EH (cell line): ENCODE measurements around the gene SMPD2.

Experiments used
- DNase-seq: peaks from one replicate; pipeline ENCODE4 v3.0.0-alpha.2; 2015; ENCODE audit warnings: low read depth

Gene SMPD2

GRCh38 chr6:109484122-109484521, 43.6 kb downstream of the SMPD2 start:
- DNase-seq, result no peak

GRCh38 chr6:109485266-109485935, 44.9 kb downstream of the SMPD2 start:
- DNase-seq, result no peak

DNA sequence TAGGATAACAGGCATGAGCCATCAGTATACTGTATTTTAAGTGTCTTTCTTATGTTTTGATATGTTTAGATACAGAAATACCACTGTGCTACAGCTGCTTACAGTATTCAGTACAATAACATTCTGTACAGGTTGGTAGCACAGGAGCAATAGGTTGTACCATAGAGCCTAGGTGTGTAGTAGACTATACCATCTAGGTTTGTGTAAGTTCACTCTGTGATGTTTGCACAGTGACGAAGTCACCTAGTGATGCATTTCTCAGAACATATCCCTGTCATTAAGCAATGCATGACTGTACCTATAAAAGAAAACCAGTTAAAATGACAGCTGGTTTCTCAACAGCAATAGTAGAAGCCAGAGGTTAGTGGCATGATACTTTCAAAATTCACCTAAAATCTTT, 45.5 kb downstream of the SMPD2 start:
- DNase-seq, result no peak

DNA sequence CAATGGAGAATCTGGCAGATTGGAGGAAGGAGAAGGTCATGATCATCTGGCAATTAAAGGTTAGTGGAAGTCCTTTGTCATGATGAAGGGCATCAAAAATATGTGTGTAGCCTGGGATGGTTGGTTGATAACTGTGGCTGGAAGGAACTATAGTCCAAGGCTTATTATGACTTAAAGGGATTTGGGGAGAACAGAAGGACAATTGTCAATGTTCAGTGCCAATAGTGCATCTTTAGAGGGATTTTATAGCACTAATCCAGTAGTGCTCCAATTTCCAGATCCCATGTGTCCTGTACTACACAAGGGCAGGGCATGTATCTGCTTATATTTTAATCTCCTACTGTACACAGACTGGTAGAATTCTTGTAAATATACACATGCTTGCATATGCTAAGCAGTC, 47.5 kb downstream of the SMPD2 start:
- no peak for DNase-seq

DNA sequence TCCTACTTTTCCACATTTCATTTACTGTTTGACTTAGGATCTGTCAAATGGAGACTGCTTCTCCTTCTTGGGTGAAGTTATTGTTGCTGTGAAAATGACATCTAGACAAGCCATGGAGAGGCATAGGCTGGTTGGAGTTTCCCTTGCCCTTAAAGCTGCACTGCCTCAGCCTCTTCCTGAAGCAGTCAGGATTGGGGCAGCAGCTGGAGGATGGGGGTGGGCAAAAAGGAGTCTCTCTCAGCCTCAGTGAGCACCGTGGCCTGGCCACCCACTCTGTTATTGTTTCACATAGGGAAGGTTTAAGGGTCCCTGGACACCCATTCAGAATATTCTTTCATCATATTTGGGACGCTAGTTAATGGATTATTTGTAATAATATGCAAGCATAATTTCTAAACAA, 50.2 kb downstream of the SMPD2 start:
- no peak for DNase-seq

- DNase-seq, result no peak
Observed at GRCh38 chr6:109491207-109491938, 50.8 kb downstream of the SMPD2 start.
